Transverse colon (tissue), 3 donors: Measurements from ENCODE around the gene TRIM33.

Experiments used
- CTCF ChIP-seq, 5 experiments: fragments of 200-600 bp in 3 of 5; fragments of 450-650 bp in 2 of 5; sonication (generic) in 3 of 5; IDR thresholded peaks; 1 replicate in 2 of 5; 2 replicates in 3 of 5; pipeline ENCODE4 v1.5.1; 2016 to 2017; ENCODE audit warnings: antibody characterized with exemption in 5 of 5, inconsistent platforms in 3 of 5, mild to moderate bottlenecking in 2 of 5, moderate library complexity in 1 of 5
- POLR2A ChIP-seq: fragments of 450-650 bp; IDR thresholded peaks from one replicate; pipeline ENCODE4 v1.6.1; 2016; ENCODE audit warnings: antibody characterized with exemption, mild to moderate bottlenecking, moderate library complexity

GRCh38 chr1:114456586-114456985 lies 54.4 kb downstream of the TRIM33 start:
- TF ChIP-seq POLR2A (no peak), CTCF (IDR thresholded peaks at IDR 0.05) (no peak)
